ENCODE data around the gene CLSTN2.

DNA sequence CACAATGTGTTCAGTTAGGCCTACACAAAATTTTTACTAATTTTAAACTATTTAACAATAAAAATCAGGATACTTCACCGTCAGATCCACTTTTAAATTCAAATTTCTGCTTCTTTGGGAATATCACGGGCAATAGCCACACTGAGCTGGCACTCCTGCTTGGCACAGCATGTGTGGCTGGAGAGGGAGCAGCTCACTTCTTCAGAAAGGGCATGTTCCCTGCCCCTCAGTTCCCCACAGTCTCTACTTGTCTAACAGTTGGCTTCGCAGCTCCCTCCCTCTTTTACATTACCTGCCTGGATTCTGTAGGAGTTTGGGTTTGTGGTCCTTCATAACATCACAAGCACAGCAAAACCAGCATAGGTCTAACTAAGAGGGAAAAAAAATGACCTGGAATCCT lies 666.9 kb downstream of the CLSTN2 start:
- TF ChIP-seq, protein P1, sequence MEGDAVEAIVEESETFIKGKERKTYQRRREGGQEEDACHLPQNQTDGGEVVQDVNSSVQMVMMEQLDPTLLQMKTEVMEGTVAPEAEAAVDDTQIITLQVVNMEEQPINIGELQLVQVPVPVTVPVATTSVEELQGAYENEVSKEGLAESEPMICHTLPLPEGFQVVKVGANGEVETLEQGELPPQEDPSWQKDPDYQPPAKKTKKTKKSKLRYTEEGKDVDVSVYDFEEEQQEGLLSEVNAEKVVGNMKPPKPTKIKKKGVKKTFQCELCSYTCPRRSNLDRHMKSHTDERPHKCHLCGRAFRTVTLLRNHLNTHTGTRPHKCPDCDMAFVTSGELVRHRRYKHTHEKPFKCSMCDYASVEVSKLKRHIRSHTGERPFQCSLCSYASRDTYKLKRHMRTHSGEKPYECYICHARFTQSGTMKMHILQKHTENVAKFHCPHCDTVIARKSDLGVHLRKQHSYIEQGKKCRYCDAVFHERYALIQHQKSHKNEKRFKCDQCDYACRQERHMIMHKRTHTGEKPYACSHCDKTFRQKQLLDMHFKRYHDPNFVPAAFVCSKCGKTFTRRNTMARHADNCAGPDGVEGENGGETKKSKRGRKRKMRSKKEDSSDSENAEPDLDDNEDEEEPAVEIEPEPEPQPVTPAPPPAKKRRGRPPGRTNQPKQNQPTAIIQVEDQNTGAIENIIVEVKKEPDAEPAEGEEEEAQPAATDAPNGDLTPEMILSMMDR (IDR thresholded peaks at IDR 0.05; ENCODE audit: low read depth, low read length, missing input control) = no peak
- TF ChIP-seq, protein P2, sequence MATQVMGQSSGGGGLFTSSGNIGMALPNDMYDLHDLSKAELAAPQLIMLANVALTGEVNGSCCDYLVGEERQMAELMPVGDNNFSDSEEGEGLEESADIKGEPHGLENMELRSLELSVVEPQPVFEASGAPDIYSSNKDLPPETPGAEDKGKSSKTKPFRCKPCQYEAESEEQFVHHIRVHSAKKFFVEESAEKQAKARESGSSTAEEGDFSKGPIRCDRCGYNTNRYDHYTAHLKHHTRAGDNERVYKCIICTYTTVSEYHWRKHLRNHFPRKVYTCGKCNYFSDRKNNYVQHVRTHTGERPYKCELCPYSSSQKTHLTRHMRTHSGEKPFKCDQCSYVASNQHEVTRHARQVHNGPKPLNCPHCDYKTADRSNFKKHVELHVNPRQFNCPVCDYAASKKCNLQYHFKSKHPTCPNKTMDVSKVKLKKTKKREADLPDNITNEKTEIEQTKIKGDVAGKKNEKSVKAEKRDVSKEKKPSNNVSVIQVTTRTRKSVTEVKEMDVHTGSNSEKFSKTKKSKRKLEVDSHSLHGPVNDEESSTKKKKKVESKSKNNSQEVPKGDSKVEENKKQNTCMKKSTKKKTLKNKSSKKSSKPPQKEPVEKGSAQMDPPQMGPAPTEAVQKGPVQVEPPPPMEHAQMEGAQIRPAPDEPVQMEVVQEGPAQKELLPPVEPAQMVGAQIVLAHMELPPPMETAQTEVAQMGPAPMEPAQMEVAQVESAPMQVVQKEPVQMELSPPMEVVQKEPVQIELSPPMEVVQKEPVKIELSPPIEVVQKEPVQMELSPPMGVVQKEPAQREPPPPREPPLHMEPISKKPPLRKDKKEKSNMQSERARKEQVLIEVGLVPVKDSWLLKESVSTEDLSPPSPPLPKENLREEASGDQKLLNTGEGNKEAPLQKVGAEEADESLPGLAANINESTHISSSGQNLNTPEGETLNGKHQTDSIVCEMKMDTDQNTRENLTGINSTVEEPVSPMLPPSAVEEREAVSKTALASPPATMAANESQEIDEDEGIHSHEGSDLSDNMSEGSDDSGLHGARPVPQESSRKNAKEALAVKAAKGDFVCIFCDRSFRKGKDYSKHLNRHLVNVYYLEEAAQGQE (IDR thresholded peaks at IDR 0.05) = no peak
- no peak for TF ChIP-seq SP1 (IDR thresholded peaks at IDR 0.05)
- TF ChIP-seq, protein P3, sequence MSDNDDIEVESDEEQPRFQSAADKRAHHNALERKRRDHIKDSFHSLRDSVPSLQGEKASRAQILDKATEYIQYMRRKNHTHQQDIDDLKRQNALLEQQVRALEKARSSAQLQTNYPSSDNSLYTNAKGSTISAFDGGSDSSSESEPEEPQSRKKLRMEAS (IDR thresholded peaks at IDR 0.05) = no peak
- TF ChIP-seq, protein P4, sequence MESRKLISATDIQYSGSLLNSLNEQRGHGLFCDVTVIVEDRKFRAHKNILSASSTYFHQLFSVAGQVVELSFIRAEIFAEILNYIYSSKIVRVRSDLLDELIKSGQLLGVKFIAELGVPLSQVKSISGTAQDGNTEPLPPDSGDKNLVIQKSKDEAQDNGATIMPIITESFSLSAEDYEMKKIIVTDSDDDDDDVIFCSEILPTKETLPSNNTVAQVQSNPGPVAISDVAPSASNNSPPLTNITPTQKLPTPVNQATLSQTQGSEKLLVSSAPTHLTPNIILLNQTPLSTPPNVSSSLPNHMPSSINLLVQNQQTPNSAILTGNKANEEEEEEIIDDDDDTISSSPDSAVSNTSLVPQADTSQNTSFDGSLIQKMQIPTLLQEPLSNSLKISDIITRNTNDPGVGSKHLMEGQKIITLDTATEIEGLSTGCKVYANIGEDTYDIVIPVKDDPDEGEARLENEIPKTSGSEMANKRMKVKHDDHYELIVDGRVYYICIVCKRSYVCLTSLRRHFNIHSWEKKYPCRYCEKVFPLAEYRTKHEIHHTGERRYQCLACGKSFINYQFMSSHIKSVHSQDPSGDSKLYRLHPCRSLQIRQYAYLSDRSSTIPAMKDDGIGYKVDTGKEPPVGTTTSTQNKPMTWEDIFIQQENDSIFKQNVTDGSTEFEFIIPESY (IDR thresholded peaks at IDR 0.05) = no peak
- no peak for TF ChIP-seq EGR1 (IDR thresholded peaks at IDR 0.05; ENCODE audit: low read depth in 2 of 2)
- no peak for TF ChIP-seq YY1 (IDR thresholded peaks at IDR 0.05)
- no peak for TF ChIP-seq FOXA2 (IDR thresholded peaks at IDR 0.05)
- TF ChIP-seq TAF1 (conservative IDR thresholded peaks at IDR 0.05) = no peak
- TF ChIP-seq JUND (IDR thresholded peaks at IDR 0.05) = no peak
- TF ChIP-seq, protein P5, sequence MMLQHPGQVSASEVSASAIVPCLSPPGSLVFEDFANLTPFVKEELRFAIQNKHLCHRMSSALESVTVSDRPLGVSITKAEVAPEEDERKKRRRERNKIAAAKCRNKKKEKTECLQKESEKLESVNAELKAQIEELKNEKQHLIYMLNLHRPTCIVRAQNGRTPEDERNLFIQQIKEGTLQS (IDR thresholded peaks at IDR 0.05) = no peak
- no peak for TF ChIP-seq RAD21 (IDR thresholded peaks at IDR 0.05)
- TF ChIP-seq RXRA (IDR thresholded peaks at IDR 0.05) = no peak
- no peak for TF ChIP-seq GABPA (IDR thresholded peaks at IDR 0.05 in 1 of 2, conservative IDR thresholded peaks at IDR 0.05 in 1 of 2)
